Activated T-helper 1 cell treated with anti-CD3 and anti-CD28 coated beads, Interleukin-2, amount 50 U/mL, for 16 hours (primary cell): ENCODE results near the gene TIGD4.

Experiments
- DNase-seq, 2 donors: peaks; one replicate each; pipeline ENCODE4 v3.0.0-alpha.2; 2020; ENCODE audit warnings: low read depth in 1 of 2, low spot score in 1 of 2

The TIGD4 gene

GRCh38 chr4:152727784-152728183 lies 51.7 kb downstream of the TIGD4 start:
- DNase-seq: no peak

- DNase-seq: no peak
Observed at GRCh38 chr4:152724494-152724893, 55.0 kb downstream of the TIGD4 start.

- DNase-seq: no peak
Observed at GRCh38 chr4:152723236-152723635, 56.3 kb downstream of the TIGD4 start.

GRCh38 chr4:152719801-152720556 lies 59.6 kb downstream of the TIGD4 start:
- DNase-seq: no peak
